GM10266 (cell line): ENCODE data around the gene MAGI1.
"Not testable (repeated sequence)": the region's sequence is repeated elsewhere in the genome, so short reads cannot be mapped to it uniquely, and the experiment has no call there.

Experiments used
- DNase-seq: peaks from one replicate; pipeline ENCODE4 v3.0.0; 2012; ENCODE audit errors: extremely low spot score
- TF ChIP-seq, protein P1 (sequence below): IDR thresholded peaks from 2 replicates; pipeline ENCODE4 v1.5.1; 2012; ENCODE audit warnings: mild to moderate bottlenecking, low read depth; ENCODE audit not compliant: control insufficient read depth, insufficient read depth; ENCODE audit errors: missing control alignments

Gene MAGI1

DNA sequence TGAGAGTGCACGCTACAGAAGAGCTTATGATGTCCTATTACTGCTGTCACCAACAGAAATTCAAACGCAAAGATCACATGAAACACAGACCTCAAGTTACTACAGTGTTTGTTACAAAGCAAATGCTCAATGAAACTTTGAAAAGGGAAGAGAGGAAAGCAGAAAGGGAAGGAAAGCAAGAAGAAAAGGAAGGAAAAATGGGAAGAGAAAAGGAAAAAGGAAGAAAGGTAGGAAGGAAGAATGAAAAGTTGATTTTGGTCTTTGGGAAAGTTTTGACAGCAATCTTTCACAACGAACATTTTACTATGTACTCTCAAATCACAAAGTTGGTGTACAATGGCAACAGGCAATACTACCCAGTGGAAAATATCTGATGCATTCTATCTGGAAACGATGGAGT, 514.8 kb downstream of the MAGI1 start:
- DNase-seq: no peak
- TF ChIP-seq, protein P1, sequence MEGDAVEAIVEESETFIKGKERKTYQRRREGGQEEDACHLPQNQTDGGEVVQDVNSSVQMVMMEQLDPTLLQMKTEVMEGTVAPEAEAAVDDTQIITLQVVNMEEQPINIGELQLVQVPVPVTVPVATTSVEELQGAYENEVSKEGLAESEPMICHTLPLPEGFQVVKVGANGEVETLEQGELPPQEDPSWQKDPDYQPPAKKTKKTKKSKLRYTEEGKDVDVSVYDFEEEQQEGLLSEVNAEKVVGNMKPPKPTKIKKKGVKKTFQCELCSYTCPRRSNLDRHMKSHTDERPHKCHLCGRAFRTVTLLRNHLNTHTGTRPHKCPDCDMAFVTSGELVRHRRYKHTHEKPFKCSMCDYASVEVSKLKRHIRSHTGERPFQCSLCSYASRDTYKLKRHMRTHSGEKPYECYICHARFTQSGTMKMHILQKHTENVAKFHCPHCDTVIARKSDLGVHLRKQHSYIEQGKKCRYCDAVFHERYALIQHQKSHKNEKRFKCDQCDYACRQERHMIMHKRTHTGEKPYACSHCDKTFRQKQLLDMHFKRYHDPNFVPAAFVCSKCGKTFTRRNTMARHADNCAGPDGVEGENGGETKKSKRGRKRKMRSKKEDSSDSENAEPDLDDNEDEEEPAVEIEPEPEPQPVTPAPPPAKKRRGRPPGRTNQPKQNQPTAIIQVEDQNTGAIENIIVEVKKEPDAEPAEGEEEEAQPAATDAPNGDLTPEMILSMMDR: no peak

DNA sequence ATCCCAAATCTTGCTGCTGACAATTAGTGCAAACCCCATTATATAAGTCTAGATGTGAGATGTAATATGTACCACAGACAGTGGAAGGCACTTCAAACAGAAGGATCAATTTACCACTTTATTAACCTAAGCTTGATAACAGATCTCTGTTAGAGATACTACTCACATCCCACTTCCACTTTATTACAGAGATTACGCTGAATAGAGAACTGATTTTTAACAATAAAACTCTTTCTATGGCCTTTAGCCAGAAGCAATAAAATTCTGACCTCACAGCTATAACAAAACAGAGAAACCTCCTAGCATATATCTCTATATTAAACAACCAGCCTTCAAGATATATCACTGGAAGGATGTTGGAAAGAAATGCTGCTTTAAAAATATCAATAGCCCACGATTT, 517.7 kb downstream of the MAGI1 start:
- TF ChIP-seq, protein P1: no peak
- DNase-seq: no peak

DNA sequence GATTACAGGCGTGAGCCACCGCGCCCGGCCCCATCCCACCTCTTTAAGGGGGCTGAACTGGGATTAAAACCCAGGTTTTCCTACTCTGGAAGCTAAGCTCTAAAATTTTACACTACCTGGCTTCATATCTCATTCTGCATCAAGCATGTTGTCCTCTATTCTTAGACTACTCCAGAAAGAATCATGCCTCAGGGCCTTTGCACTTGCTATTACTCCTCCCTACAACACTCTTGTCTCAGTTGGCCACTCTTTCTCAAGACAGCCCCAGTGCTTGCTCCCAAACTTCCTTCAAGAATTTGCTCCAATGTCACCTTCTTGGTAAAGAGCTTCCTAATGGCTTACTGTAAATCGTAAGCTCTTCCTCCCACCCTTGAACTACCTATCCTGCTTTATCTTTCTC, 521.7 kb downstream of the MAGI1 start:
- DNase-seq: no peak
- TF ChIP-seq, protein P1: no peak

DNA sequence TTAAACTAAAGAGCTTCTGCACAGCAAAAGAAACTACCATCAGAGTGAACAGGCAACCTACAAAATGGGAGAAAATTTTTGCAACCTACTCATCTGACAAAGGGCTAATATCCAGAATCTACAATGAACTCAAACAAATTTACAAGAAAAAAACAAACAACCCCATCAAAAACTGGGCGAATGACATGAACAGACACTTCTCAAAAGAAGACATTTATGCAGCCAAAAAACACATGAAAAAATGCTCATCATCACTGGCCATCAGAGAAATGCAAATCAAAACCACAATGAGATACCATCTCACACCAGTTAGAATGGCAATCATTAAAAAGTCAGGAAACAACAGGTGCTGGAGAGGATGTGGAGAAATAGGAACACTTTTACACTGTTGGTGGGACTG, 524.4 kb downstream of the MAGI1 start:
- not testable (repeated sequence) for DNase-seq

DNA sequence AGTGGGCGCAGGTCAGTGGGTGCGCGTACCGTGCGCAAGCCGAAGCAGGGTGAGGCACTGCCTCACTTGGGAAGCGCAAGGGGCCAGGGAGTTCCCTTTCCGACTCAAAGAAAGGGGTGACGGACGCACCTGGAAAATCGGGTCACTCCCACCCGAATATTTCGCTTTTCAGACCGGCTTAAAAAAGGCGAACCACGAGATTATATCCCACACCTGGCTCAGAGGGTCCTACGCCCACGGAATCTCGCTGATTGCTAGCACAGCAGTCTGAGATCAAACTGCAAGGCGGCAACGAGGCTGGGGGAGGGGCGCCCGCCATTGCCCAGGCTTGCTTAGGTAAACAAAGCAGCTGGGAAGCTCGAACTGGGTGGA, 529.3 kb downstream of the MAGI1 start:
- not testable (repeated sequence) for DNase-seq

DNA sequence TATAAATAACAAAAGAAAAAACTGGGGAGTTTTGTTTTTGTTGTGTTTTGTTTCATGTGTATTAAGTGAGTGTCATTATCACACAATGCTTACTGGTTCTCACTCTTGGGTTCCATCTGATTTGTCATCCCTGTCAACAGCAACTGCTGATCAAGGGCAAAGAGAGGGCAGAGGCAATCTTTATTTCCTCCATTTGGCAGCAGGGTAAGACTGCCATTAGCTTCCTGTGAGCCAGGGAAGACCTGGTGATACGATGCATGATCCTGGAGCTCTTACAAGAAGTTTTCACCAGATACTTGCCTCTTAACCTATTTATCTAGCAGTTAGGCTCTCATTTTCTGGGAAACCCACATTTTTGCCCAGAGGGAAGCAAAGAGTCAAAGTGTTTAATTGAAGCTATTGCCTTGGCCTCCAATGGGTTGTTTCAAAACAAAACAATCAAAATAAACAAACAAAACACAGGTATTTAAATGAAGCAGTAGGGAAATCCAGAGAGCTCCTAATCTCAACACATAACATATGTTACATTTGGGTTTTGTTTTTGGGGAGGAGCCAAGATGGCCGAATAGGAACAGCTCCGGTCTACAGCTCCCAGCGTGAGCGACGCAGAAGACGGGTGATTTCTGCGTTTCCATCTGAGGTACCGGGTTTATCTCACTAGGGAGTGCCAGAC, 529.8 kb downstream of the MAGI1 start:
- TF ChIP-seq, protein P1: no peak
- DNase-seq: no peak

DNA sequence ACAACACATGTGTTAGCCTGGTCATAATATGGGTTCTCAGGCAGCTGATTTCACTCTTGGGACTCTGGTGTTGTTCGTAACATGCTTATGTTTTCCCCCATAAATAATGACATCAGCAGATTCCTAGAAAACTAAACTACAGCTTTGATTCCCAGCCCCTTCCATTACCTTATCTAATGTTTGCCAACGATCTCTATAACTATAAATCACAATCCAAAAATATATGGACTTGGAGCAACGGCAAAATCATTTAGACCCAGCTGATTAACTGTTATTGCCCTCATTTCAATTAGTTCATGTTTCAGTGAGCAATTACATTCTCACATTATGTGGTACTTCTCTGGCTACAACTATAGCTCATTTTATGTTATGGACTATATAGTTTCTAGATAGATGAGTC, 531.3 kb downstream of the MAGI1 start:
- DNase-seq: no peak
- TF ChIP-seq, protein P1: no peak

DNA sequence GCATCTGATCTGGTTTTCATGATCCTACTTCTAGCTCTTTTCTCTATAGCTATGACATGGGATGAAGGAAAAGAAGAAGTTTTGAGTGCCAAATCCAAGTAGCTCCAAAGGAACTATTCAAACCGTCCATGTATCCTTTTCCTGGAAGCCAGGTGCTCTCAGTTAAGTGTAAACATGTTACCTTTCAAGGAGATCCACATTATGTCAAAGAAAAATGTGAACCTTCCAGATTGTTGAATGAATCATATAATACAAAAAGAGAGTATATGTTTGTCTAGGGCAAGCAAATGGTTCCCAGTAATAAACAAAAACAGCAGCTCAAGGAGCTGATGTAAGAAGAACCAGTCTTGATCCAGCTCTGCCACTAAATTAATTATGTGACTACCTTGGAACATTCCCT, 534.9 kb downstream of the MAGI1 start:
- TF ChIP-seq, protein P1: no peak
- no peak for DNase-seq
